Sigmoid colon (tissue), 4 donors: ENCODE data around the gene MAGEF1.

Source experiments
- CTCF ChIP-seq, 4 experiments: fragments of 450-650 bp in 3 of 4; fragments of 200-600 bp in 1 of 4; IDR thresholded peaks; one replicate each; pipeline ENCODE4 v1.5.1; 2016 to 2019; ENCODE audit warnings: antibody characterized with exemption in 4 of 4, mild to moderate bottlenecking in 3 of 4, moderate library complexity in 2 of 4
- POLR2AphosphoS5 ChIP-seq, 4 donors: sonication (generic); formaldehyde crosslinking; IDR thresholded peaks; one replicate each; pipeline ENCODE4 v1.6.1; 2017; ENCODE audit warnings: antibody characterized with exemption in 4 of 4

DNA sequence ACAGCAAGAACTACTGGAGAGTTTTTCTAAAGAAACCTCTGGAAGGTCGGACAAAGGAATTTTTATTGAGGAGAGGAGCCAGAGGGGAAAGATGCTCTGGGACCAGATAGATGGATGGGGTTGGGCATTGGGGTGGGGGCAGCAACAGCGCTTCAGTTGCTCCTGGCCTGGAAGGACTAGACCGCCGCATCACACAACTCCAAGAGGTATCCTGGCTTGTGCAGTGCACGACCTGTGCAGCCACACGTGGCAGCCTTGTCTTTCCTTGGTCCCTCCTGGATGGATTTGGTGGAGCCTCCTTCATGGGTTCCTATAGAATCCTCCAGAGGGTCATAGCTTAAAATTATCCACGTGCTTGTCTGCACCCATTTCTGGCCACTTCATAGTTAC lies 23.0 kb downstream of the MAGEF1 start:
- TF ChIP-seq POLR2AphosphoS5 (IDR thresholded peaks at IDR 0.05) (no peak), CTCF (IDR thresholded peaks at IDR 0.05) (no peak)
